ENCODE measurements around the gene ZFP92. TPM values are rescaled to one million over a fixed set of nuclear protein-coding genes. Genes with fewer than 3 reads are reported as not detected.
A peak's percentile ranks its signal among the peaks of the same experiment; 100 is the strongest.

Gene ZFP92
- total and polyA plus RNA-seq, 4 experiments from 2014 or later: 0.03 to 0.55 (median 0.31) TPM

- Histone ChIP-seq H3K27ac (ENCODE audit: low read depth, low read length) (no peak overlapping the region), H3K9me3 (ENCODE audit: control insufficient read depth in 1 of 2, low read length in 2 of 2) (no peaks in the 10 kb centered on the region), H3K36me3 (ENCODE audit: insufficient read depth, low read length) (no peaks in the 10 kb centered on the region), H3K27me3 (ENCODE audit: insufficient read depth, low read length) (no peaks in the 10 kb centered on the region), H3K4me3 (ENCODE audit: low read length in 2 of 2) (no peak overlapping the region), H3K4me1 (ENCODE audit: insufficient read depth, low read length) (no peaks in the 10 kb centered on the region)
- no peak for DNase-seq
- peaks cover 0 to 17% of the 10 kb centered on the region in 2 donors for H3K36me3 Mint-ChIP-seq
- CTCF ChIA-PET (ENCODE audit: partially characterized antibody): no interaction called here
- H3K27ac Mint-ChIP-seq: no peak overlapping the region
- no peaks in the 10 kb centered on the region for H3K27me3 Mint-ChIP-seq
- H3K4me1 Mint-ChIP-seq: no peaks in the 10 kb centered on the region
- intact Hi-C loops (cut with micrococcal nuclease): no loop called here
- POLR2A ChIA-PET (ENCODE audit: partially characterized antibody): no interaction called here
- no peak overlapping the region for H3K4me3 Mint-ChIP-seq
- H3K9me3 Mint-ChIP-seq: no peaks in the 10 kb centered on the region
Observed at GRCh38 chrX:153450114-153450948, 39.1 kb downstream of the ZFP92 start.

GRCh38 chrX:153450949-153451277, 39.6 kb downstream of the ZFP92 start:
- intact Hi-C loops (cut with micrococcal nuclease): no loop called here
- H3K36me3 Mint-ChIP-seq: peaks cover 0 to 17% of the 10 kb centered on the region in 2 donors
- Histone ChIP-seq H3K4me1 (ENCODE audit: insufficient read depth, low read length) (no peaks in the 10 kb centered on the region), H3K36me3 (ENCODE audit: insufficient read depth, low read length) (no peaks in the 10 kb centered on the region), H3K9me3 (ENCODE audit: control insufficient read depth in 1 of 2, low read length in 2 of 2) (no peaks in the 10 kb centered on the region), H3K27me3 (ENCODE audit: insufficient read depth, low read length) (no peaks in the 10 kb centered on the region), H3K27ac (ENCODE audit: low read depth, low read length) (no peak overlapping the region), H3K4me3 (ENCODE audit: low read length in 2 of 2) (no peak overlapping the region)
- POLR2A ChIA-PET (ENCODE audit: partially characterized antibody): no interaction called here
- H3K9me3 Mint-ChIP-seq: no peaks in the 10 kb centered on the region
- no peaks in the 10 kb centered on the region for H3K27me3 Mint-ChIP-seq
- no peaks in the 10 kb centered on the region for H3K4me1 Mint-ChIP-seq
- no peak overlapping the region for H3K27ac Mint-ChIP-seq
- no peak overlapping the region for H3K4me3 Mint-ChIP-seq
- no peak for DNase-seq
- CTCF ChIA-PET (ENCODE audit: partially characterized antibody): no interaction called here

GRCh38 chrX:153454901-153455550, 43.8 kb downstream of the ZFP92 start:
- peaks cover 0 to 1% (median 0%) of the 10 kb centered on the region in 4 donors for H3K4me1 Mint-ChIP-seq
- no peak overlapping the region for H3K4me3 ChIP-seq (ENCODE audit: low read length in 2 of 2)
- H3K4me3 Mint-ChIP-seq: no peak overlapping the region
- intact Hi-C loops (cut with micrococcal nuclease): no loop called here
- CTCF ChIA-PET (ENCODE audit: partially characterized antibody): no interaction called here
- H3K9me3 Mint-ChIP-seq: no peaks in the 10 kb centered on the region
- no peak overlapping the region for H3K27ac ChIP-seq (ENCODE audit: low read depth, low read length)
- H3K27ac Mint-ChIP-seq: no peak overlapping the region
- H3K36me3 Mint-ChIP-seq: peaks cover 3 to 29% of the 10 kb centered on the region in 2 donors
- no peaks in the 10 kb centered on the region for H3K4me1 ChIP-seq (ENCODE audit: insufficient read depth, low read length)
- H3K9me3 ChIP-seq (ENCODE audit: control insufficient read depth in 1 of 2, low read length in 2 of 2): no peaks in the 10 kb centered on the region
- no peaks in the 10 kb centered on the region for H3K27me3 Mint-ChIP-seq
- no peaks in the 10 kb centered on the region for H3K27me3 ChIP-seq (ENCODE audit: insufficient read depth, low read length)
- POLR2A ChIA-PET (ENCODE audit: partially characterized antibody): no interaction called here
- no peak for DNase-seq
- H3K36me3 ChIP-seq (ENCODE audit: insufficient read depth, low read length): no peaks in the 10 kb centered on the region

DNA sequence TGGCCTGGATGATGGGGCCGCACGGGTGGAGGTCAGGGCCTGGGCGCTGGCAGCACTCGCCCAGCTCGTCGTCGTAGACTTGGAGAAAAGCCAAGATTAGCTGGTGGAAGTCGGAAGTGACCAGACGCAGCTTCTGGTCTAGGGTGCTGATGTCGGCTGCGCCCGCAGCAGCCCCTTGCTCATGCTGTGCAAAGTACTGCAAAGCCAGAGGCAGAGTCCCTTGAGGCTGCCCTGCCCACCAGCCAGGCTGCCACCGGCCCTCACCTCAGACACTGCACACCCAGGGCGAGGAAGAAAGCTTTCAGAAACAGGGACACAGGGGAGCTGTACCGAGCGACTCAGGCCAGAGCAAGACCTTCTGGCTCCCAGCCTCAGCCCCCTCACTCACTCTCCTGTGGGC, 44.3 kb downstream of the ZFP92 start:
- ChIA-PET POLR2A (ENCODE audit: partially characterized antibody) (no interaction called here), CTCF (ENCODE audit: partially characterized antibody) (no interaction called here)
- no peak overlapping the region for H3K4me3 Mint-ChIP-seq

DNA sequence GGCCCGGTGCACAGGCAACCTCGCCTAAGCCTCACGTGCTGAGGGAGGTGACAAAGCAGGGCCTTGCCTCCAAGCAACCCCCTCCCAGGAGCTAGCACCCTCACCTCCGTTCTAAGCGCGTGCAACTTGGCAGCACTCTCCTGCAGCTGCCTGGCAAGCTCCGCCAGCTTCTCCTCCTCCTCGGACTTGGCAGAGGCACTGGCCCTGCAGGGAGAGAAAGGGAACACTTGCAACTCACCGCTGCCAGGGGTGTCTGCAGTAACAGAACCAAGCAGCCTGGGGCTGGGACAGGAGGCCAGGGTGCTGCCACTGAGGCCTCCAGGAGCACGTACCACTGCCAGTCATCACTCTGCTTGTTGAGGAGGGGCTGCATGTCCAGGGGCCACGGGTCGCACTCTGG, 44.9 kb downstream of the ZFP92 start:
- CTCF ChIA-PET (ENCODE audit: partially characterized antibody): no interaction called here
- no peak overlapping the region for H3K27ac Mint-ChIP-seq
- no peaks in the 10 kb centered on the region for H3K27me3 ChIP-seq (ENCODE audit: insufficient read depth, low read length)
- no peaks in the 10 kb centered on the region for H3K9me3 Mint-ChIP-seq
- H3K4me3 ChIP-seq (ENCODE audit: low read length in 2 of 2): no peak overlapping the region
- intact Hi-C loops (cut with micrococcal nuclease): no loop called here
- no peaks in the 10 kb centered on the region for H3K9me3 ChIP-seq (ENCODE audit: control insufficient read depth in 1 of 2, low read length in 2 of 2)
- no peak overlapping the region for H3K4me3 Mint-ChIP-seq
- H3K4me1 ChIP-seq (ENCODE audit: insufficient read depth, low read length): no peaks in the 10 kb centered on the region
- POLR2A ChIA-PET (ENCODE audit: partially characterized antibody): no interaction called here
- H3K27me3 Mint-ChIP-seq: no peaks in the 10 kb centered on the region
- peaks cover 0 to 1% (median 0%) of the 10 kb centered on the region in 4 donors for H3K4me1 Mint-ChIP-seq
- no peak for DNase-seq
- no peak overlapping the region for H3K27ac ChIP-seq (ENCODE audit: low read depth, low read length)
- H3K36me3 ChIP-seq (ENCODE audit: insufficient read depth, low read length): peaks cover under 1% of the 10 kb centered on the region
- peaks cover 7 to 28% of the 10 kb centered on the region in 2 donors for H3K36me3 Mint-ChIP-seq

More for the DNA sequence above, 44.3 kb downstream of the ZFP92 start:
- no peaks in the 10 kb centered on the region for H3K9me3 ChIP-seq (ENCODE audit: control insufficient read depth in 1 of 2, low read length in 2 of 2)
- intact Hi-C loops (cut with micrococcal nuclease): no loop called here
- no peaks in the 10 kb centered on the region for H3K9me3 Mint-ChIP-seq
- H3K4me1 ChIP-seq (ENCODE audit: insufficient read depth, low read length): no peaks in the 10 kb centered on the region
- no peaks in the 10 kb centered on the region for H3K36me3 ChIP-seq (ENCODE audit: insufficient read depth, low read length)
- H3K27me3 ChIP-seq (ENCODE audit: insufficient read depth, low read length): no peaks in the 10 kb centered on the region
- peaks cover 3 to 28% of the 10 kb centered on the region in 2 donors for H3K36me3 Mint-ChIP-seq
- no peaks in the 10 kb centered on the region for H3K27me3 Mint-ChIP-seq
- no peak overlapping the region for H3K27ac ChIP-seq (ENCODE audit: low read depth, low read length)
- DNase-seq: no peak
- H3K27ac Mint-ChIP-seq: no peak overlapping the region
- no peak overlapping the region for H3K4me3 ChIP-seq (ENCODE audit: low read length in 2 of 2)
- peaks cover 0 to 1% (median 0%) of the 10 kb centered on the region in 4 donors for H3K4me1 Mint-ChIP-seq

GRCh38 chrX:153456704-153457103, 45.4 kb downstream of the ZFP92 start:
- no peak overlapping the region for H3K27ac ChIP-seq (ENCODE audit: low read depth, low read length)
- H3K36me3 ChIP-seq (ENCODE audit: insufficient read depth, low read length): peaks cover 6% of the 10 kb centered on the region
- Mint-ChIP-seq H3K4me3 (no peak overlapping the region), H3K9me3 (no peaks in the 10 kb centered on the region), H3K27ac (no peak overlapping the region), H3K36me3 (peaks cover 10 to 28% of the 10 kb centered on the region in 2 donors), H3K4me1 (peaks cover 0 to 1% (median 0%) of the 10 kb centered on the region in 4 donors), H3K27me3 (no peaks in the 10 kb centered on the region)
- ChIA-PET CTCF (ENCODE audit: partially characterized antibody) (no interaction called here), POLR2A (ENCODE audit: partially characterized antibody) (no interaction called here)
- no peaks in the 10 kb centered on the region for H3K27me3 ChIP-seq (ENCODE audit: insufficient read depth, low read length)
- no peaks in the 10 kb centered on the region for H3K9me3 ChIP-seq (ENCODE audit: control insufficient read depth in 1 of 2, low read length in 2 of 2)
- intact Hi-C loops (cut with micrococcal nuclease): no loop called here
- no peaks in the 10 kb centered on the region for H3K4me1 ChIP-seq (ENCODE audit: insufficient read depth, low read length)
- DNase-seq: no peak
- H3K4me3 ChIP-seq (ENCODE audit: low read length in 2 of 2): no peak overlapping the region

GRCh38 chrX:153457136-153457825, 46.0 kb downstream of the ZFP92 start:
- CTCF ChIA-PET (ENCODE audit: partially characterized antibody): interaction anchor here (0.8 kb wide), 1 partner anchor 50 kb away, joined by 3 read pairs; no protein-coding TSS in a partner anchor
- H3K9me3 Mint-ChIP-seq: no peaks in the 10 kb centered on the region
- peak overlapping the region in 1 of 7 donors; percentile 24 for H3K27ac Mint-ChIP-seq
- peaks cover 0 to 1% (median 0%) of the 10 kb centered on the region in 4 donors for H3K4me1 Mint-ChIP-seq
- peaks cover 7% of the 10 kb centered on the region for H3K36me3 ChIP-seq (ENCODE audit: insufficient read depth, low read length)
- no peaks in the 10 kb centered on the region for H3K27me3 Mint-ChIP-seq
- POLR2A ChIA-PET (ENCODE audit: partially characterized antibody): no interaction called here
- H3K9me3 ChIP-seq (ENCODE audit: control insufficient read depth in 1 of 2, low read length in 2 of 2): no peaks in the 10 kb centered on the region
- no peak overlapping the region for H3K4me3 Mint-ChIP-seq
- no peak overlapping the region for H3K4me3 ChIP-seq (ENCODE audit: low read length in 2 of 2)
- peaks cover 12 to 28% of the 10 kb centered on the region in 2 donors for H3K36me3 Mint-ChIP-seq
- H3K4me1 ChIP-seq (ENCODE audit: insufficient read depth, low read length): no peaks in the 10 kb centered on the region
- DNase-seq: no peak
- no peaks in the 10 kb centered on the region for H3K27me3 ChIP-seq (ENCODE audit: insufficient read depth, low read length)
- H3K27ac ChIP-seq (ENCODE audit: low read depth, low read length): no peak overlapping the region
- intact Hi-C loops (cut with micrococcal nuclease): no loop called here

All from CD4-positive, alpha-beta memory T cell (primary cell).